CD4-positive, alpha-beta T cell treated with Interleukin-15 for 4 hours (primary cell): ENCODE measurements around the gene ZSWIM1.

Source experiments
- DNase-seq: peaks from one replicate; pipeline ENCODE4 v3.0.0-alpha.2; 2020; ENCODE audit warnings: low spot score

ZSWIM1 gene

DNA sequence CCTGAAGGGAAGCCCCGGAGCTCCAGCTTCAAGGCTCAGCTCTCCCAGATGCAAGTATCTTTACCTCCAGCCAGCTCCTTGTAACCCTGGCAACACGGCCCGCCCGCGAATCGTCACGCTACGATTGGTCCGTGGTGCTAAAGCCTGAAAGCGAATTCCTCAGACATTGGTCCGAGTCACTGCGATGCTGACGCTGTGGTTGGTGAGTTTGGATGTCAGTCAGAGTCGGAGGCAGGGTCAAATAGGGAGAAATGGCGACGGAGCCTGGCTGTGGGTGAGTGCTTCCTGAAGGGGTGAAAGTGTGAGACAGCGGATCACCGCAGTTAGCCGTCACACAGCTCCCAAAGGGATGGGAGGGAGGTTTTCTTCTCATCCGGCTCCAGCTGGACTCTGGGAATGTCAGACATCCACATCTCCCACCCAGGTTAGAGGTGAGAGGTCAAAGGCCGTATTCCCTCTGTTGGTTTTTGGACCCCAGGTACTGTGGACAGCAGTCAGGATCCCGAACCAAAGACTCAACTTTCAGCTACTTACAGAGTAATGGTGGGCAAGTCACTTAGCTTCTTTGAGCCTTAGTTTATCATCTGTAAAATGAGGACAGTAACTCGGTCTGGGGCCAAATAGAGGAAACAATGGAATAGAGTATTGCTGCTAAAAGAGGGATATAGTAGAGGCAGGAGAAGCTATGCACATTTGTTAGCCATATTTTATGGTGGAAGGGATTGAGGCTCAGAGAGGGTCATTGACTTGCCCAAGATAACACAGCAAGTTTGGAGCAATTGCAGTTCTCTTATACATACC lies at the start of gene ZSWIM1:
ZSWIM1 (plus strand) TSS at position 240 of the 801 bp plus-strand sequence. CDS start 1,366 bp downstream, outside the sequence.
- DNase-seq: peak; percentile 99

GRCh38 chr20:45832619-45833018 lies 48.4 kb upstream of the ZSWIM1 start:
- DNase-seq: no peak

GRCh38 chr20:45833030-45833882 lies 47.8 kb upstream of the ZSWIM1 start, which contains the start of gene SNX21:
Gene SNX21, plus strand, starts transcription at chr20:45833799. Its CDS starts 121 bp downstream, at chr20:45833920.
- DNase-seq: no peak

DNA sequence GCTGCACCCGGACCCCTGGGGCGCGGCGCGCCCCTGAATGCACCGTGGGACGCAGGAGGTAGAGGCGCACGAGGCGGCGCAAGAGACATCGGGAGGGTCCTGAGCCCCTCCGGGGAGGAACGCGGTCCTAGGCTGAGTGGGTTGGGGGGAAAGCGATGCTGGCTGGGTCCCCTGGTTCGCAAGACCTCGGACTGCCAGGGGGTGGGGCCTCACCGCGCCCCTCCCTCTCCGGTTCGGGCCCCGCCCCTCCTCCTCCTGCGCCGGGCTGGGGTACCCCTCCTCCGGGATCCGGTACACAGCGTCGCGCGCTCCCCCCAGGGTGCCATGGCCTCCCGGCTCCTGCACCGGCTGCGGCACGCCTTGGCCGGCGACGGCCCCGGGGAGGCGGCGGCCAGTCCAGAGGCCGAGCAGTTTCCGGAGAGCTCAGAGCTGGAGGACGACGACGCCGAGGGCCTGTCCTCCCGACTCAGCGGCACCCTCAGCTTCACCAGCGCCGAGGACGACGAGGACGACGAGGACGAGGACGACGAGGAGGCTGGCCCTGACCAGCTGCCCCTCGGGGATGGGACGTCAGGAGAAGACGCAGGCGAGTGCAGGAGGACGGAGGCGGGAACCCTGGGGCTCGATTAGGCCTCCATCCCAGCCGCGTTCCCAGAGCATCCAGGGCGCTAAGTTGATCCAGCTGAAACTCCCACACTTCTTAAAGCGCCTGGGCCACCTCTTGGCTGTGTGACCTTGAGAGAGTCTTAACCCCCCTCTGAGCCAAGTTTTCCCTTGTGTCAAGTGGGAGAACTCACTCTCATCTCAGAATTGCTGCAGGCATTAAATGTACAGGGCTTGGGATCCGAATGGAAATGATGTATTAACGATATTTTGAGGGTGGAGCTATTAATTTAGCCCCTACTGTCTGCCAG lies 46.9 kb upstream of the ZSWIM1 start:
- peak; percentile 24 for DNase-seq

GRCh38 chr20:45834797-45835161 lies 46.2 kb upstream of the ZSWIM1 start:
- no peak for DNase-seq

DNA sequence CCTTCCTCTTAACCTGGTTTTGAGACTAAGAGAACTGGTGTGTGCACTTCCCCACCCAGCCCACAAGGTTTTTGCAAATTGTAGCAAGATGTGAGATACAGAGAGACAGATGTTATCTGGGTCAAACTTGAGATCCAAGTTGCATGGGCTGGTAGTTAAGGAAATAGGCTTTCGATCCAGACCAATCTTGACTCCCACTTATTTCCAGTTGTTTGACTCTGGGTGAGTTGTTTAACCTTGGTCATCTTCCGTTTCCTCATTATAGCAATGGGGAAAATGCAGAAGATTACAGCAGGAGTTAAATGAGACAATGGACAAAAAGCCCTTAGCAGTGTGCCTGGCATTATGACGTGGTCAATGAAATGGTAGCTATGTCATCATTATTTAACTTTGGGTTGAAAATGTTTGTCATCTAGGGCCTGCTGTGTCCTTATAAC lies 45.7 kb upstream of the ZSWIM1 start:
- DNase-seq: no peak

GRCh38 chr20:45835825-45836224 lies 45.2 kb upstream of the ZSWIM1 start:
- no peak for DNase-seq

DNA sequence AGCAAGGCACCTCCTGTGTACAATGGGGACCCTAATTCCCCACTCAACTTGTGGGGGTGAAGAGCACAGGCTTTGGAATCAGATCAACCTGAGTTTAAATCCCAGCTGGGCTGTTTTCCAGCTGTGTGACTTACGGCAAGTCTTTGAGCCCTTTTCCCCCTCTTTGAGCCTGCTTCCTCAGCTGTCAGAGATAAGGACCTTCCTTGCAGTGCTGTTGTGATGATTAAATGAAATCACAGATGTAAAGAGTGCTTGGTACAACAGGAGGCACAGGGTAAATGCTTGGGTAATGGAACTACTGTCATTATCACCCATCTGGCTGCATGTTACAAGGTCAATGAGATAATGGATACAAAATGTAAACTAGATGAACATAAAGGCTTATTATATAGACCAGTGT lies 44.2 kb upstream of the ZSWIM1 start:
- DNase-seq: no peak

DNA sequence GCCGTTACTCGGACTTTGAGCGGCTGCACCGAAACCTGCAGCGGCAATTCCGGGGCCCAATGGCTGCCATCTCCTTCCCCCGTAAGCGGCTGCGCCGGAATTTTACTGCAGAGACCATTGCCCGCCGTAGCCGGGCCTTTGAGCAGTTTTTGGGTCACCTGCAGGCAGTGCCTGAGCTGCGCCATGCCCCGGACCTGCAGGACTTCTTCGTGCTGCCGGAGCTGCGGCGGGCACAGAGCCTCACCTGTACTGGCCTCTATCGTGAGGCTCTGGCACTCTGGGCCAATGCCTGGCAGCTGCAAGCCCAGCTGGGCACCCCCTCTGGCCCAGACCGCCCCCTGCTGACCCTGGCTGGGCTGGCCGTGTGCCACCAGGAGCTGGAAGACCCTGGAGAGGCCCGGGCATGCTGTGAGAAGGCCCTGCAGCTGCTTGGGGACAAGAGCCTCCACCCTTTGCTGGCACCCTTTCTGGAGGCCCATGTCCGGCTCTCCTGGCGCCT lies 40.3 kb upstream of the ZSWIM1 start:
- DNase-seq: no peak

- DNase-seq: no peak
Measured at GRCh38 chr20:45841407-45842129, 39.5 kb upstream of the ZSWIM1 start.

DNA sequence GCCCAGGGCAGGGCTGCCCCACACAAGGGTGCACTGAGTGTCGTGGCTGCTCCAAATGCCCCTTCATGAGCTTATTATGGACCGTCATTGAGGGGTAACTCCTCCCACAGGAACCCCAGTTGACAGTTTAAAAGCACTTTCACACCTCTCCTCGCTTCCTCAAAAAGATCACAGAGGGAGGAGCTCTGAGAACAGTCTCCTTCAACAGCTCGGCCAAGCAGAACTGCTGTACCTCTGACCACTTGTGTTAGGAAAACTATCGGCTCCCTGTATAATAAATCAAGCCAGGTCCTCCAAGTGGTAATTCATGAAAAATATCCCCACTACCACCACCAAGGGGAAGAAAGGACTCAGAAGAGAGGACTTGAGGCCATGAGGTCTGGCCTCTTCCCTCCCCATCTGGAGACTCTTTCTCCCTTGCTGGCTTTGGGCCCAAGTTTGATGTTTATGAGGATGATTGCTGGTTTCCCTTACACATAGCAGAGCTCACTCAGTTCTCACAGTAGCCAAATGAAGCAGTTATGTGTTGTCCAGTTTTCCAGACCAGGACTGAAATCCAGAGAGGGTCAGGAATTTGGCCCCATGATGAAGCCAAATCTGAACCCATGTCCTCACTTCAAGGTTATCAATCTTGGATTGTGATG lies 38.7 kb upstream of the ZSWIM1 start:
- no peak for DNase-seq

DNA sequence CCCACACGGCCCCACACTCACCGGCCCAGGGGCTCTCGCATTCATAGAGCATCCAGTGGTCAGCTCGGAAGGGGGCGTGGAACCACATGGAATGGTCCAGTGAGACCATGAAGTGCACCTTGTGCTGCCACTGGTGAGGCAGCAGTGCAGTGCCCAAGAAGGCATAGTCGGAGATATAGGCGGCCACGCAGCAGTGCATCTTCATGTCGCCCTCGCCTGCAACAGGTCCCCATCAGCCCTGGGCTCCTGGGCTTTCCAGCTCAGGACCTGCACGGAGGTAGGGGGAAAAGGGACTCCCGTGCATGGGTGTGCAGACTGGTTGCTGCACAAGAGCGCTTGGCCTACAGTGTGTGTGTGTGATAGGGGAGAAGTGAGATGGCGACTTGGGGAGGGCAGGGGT lies 37.5 kb upstream of the ZSWIM1 start:
- no peak for DNase-seq

GRCh38 chr20:45845452-45845851 lies 35.6 kb upstream of the ZSWIM1 start:
- DNase-seq: no peak

GRCh38 chr20:45848421-45848820 lies 32.6 kb upstream of the ZSWIM1 start:
- no peak for DNase-seq

GRCh38 chr20:45848969-45849582 lies 32.0 kb upstream of the ZSWIM1 start:
- DNase-seq: no peak

DNA sequence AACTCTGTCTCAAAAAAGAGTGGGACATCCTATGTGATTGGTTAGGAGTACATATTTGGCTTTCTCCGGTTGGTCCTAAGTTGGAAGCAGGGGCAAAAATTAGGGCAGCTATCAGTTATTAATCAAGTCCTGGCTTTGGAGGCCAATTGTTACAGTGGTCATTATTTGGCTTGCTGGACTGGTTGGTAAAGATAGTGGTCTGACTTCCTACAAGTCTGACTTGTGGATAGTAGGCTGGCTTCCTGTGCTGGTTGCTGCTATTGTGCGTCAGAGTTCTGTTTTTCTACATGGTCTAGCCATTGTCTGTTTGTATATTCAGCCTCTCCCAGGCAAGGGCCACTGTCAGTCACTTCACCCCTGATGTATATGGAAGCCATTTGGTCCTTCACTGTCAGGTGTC lies 30.8 kb upstream of the ZSWIM1 start:
- no peak for DNase-seq

GRCh38 chr20:45850926-45851325 lies 30.1 kb upstream of the ZSWIM1 start:
- DNase-seq: no peak

DNA sequence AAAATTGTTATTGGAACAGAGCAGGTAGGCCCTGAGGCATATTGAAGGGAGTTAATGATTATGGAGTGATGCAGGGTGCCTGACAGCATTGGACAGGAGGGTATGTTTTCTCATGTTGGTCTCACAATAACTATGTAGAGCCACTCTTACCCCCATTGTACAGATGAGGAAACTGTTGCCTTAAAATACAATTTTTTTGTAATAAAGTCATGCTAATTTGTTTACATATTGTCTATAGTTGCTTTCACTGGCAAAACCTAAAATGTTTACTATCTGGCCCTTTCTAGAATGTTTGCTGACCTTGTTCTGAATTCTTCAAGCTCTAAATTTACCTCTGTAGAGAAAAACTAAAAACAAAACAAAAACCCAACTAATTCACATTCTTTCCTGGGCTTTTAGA lies 29.5 kb upstream of the ZSWIM1 start:
- DNase-seq: no peak

- DNase-seq: no peak
Measured at GRCh38 chr20:45852326-45852725, 28.7 kb upstream of the ZSWIM1 start.

DNA sequence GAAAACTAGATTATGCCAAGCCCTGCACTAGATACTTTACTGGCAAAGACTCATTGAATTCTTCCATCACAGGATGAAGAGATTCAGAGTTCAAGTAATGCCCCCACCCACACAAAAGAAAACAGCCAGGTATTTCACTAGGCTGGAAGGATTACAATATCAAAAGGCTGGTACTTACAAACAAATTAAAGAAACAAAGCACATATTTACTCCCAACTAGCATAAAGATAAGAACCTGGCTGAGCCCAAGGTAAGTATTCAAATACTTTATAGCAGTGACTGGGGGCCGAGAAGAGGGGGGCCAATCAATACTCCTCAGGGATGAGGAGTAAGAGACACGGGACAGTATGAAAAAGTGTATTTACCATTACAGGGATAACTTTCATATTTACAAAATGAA lies 27.5 kb upstream of the ZSWIM1 start:
- DNase-seq: no peak
